ENCODE data around the gene HIF3A. TPM values are rescaled to one million over a fixed set of nuclear protein-coding genes. Genes with fewer than 3 reads are reported as not detected.

Gene HIF3A
- total and polyA plus RNA-seq, 9 of the 15 experiments (the other 6 are each of a cell fraction or from before 2014, with no cell fraction given) = 0.29 TPM; not detected in 8

- TF ChIP-seq TEAD4 (IDR thresholded peaks at IDR 0.05; ENCODE audit: low read length) (no peak), TEAD4 (CRISPR knock-in tag; IDR thresholded peaks at IDR 0.05; ENCODE audit: borderline replicate concordance) (no peak), ZFP1 (CRISPR knock-in tag; IDR thresholded peaks at IDR 0.05) (no peak), TFAM (CRISPR knock-in tag; conservative IDR thresholded peaks at IDR 0.05) (no peak), PRMT5 (CRISPR knock-in tag; IDR thresholded peaks at IDR 0.05) (no peak), ZNF143 (CRISPR knock-in tag; IDR thresholded peaks at IDR 0.05) (no peak), PHB2 (IDR thresholded peaks at IDR 0.05; ENCODE audit: low read depth) (no peak), PTTG1 (tag; IDR thresholded peaks at IDR 0.05; ENCODE audit: low read depth) (no peak)
- TF ChIP-seq, protein P1, sequence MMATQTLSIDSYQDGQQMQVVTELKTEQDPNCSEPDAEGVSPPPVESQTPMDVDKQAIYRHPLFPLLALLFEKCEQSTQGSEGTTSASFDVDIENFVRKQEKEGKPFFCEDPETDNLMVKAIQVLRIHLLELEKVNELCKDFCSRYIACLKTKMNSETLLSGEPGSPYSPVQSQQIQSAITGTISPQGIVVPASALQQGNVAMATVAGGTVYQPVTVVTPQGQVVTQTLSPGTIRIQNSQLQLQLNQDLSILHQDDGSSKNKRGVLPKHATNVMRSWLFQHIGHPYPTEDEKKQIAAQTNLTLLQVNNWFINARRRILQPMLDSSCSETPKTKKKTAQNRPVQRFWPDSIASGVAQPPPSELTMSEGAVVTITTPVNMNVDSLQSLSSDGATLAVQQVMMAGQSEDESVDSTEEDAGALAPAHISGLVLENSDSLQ (IDR thresholded peaks at IDR 0.05) = no peak
Measured at GRCh38 chr19:46383846-46384245, 87.0 kb downstream of the HIF3A start (continued).

DNA sequence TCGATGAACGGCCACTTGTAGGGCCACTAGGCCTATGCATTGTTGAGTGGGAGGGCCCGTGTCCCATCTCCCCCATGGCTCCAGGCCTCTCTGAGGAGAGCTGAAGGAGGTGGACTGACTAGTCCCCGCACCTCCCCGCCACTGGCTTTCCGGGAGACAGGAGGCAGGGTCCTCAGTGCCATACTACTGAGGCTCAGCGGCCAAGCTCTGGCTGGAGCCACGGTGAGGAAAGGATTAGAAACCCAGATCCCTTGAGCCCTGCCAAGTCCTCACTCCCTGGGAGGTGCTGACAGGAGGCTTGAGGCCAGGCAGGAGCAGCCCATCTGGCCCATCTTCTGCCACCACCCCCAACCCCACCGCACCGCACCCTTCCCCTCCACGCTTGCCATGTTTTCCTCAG is 87.6 kb downstream of the HIF3A start:
- Histone ChIP-seq H3K9ac (ENCODE audit: insufficient read depth in 1 of 2, low read depth in 2 of 2, low read length in 2 of 2) (no peak overlapping the region), H2AFZ (ENCODE audit: low read depth, low read length) (no peak overlapping the region), H3K9me1 (ENCODE audit: control insufficient read depth, insufficient read depth, low read length) (no peaks in the 10 kb centered on the region), H4K20me1 (replicated peaks; ENCODE audit: control insufficient read depth, insufficient read depth, low read length) (no peaks in the 10 kb centered on the region; the same call in 1 of the 2 replicates), H3K79me2 (ENCODE audit: control insufficient read depth, insufficient read depth, low read length) (0 out of 3 replicates have a peak, but pooled peaks cover 3% of the 10 kb centered on the region), H3K4me1 (replicated peaks in 1 of 2; ENCODE audit: control insufficient read depth in 2 of 2, insufficient read depth in 2 of 2, low read length in 2 of 2) (peaks cover 0 to 3% of the 10 kb centered on the region in 2 experiments; a peak in 2 of 5 replicates), H3K4me2 (ENCODE audit: insufficient read depth, low read length) (no peak overlapping the region), H3K4me3 (no peak overlapping the region), H3K27me3 (ENCODE audit: control insufficient read depth in 2 of 2, insufficient read depth in 2 of 2, low read length in 2 of 2) (no peaks in the 10 kb centered on the region), H3K9me3 (replicated peaks; ENCODE audit: control insufficient read depth, insufficient read depth, low read depth, low read length) (no peaks in the 10 kb centered on the region), H3K27ac (ENCODE audit: extremely low read depth, low read depth, low read length) (no peak overlapping the region), H3K36me3 (ENCODE audit: control insufficient read depth, insufficient read depth, low read length) (peaks cover 88% of the 10 kb centered on the region)
- in situ Hi-C loops (cut with MboI) (loop anchor here (5.0 kb wide), 1 partner anchor 102 kb away; no protein-coding TSS in a partner anchor), intact Hi-C loops (cut with micrococcal nuclease) (no loop called here)
- TF ChIP-seq HDAC6 (IDR thresholded peaks at IDR 0.05; ENCODE audit: low read depth, low read length) = no peak
- TF ChIP-seq, protein P2, sequence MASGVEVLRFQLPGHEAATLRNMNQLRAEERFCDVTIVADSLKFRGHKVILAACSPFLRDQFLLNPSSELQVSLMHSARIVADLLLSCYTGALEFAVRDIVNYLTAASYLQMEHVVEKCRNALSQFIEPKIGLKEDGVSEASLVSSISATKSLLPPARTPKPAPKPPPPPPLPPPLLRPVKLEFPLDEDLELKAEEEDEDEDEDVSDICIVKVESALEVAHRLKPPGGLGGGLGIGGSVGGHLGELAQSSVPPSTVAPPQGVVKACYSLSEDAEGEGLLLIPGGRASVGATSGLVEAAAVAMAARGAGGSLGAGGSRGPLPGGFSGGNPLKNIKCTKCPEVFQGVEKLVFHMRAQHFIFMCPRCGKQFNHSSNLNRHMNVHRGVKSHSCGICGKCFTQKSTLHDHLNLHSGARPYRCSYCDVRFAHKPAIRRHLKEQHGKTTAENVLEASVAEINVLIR (CRISPR knock-in tag; IDR thresholded peaks at IDR 0.05) = no peak
- TF ChIP-seq NFIX (CRISPR knock-in tag; IDR thresholded peaks at IDR 0.05; ENCODE audit: low read depth) = no peak
- TF ChIP-seq HMBOX1 (IDR thresholded peaks at IDR 0.05) = no peak
- no peak for TF ChIP-seq PCBP2 (IDR thresholded peaks at IDR 0.05; ENCODE audit: low read depth, low read length, poor library complexity, severe bottlenecking)
- no peak for TF ChIP-seq ZKSCAN3 (CRISPR knock-in tag; IDR thresholded peaks at IDR 0.05)
- no peak for TF ChIP-seq HDAC1 (IDR thresholded peaks at IDR 0.05)
- TF ChIP-seq ZBTB43 (CRISPR knock-in tag; IDR thresholded peaks at IDR 0.05) = no peak
- TF ChIP-seq ZNF589 (CRISPR knock-in tag; IDR thresholded peaks at IDR 0.05; ENCODE audit: low read depth) = no peak
- WGBS (ENCODE audit: insufficient coverage, low coverage, missing lambda C conversion rate) = 98% methylated on average over 11 of the region's 11 CpGs
- FAIRE-seq (no peak), DNase-seq (ENCODE audit: extremely low read depth in 1 of 4, low spot score in 3 of 4) (no peak), ATAC-seq (no peak)
- BruUV-seq (replicated peaks) = no TSS peak
- POLR2A ChIA-PET = no interaction called here
- CTCF ChIA-PET (ENCODE audit: low intra/inter-chr PET ratio) = no interaction called here
